Stimulated activated CD4-positive, alpha-beta T cell treated with anti-CD3 and anti-CD28 coated beads, TNF-alpha, amount 100 ng/mL, for 4 hours (primary cell): ENCODE data around the gene ALDH3B2.
"Not testable (repeated sequence)": the region's sequence is repeated elsewhere in the genome, so short reads cannot be mapped to it uniquely, and the experiment has no call there.

Experiments
- DNase-seq, 3 experiments: peaks; one replicate each; pipeline ENCODE4 v3.0.0-alpha.2; 2020; ENCODE audit warnings: low read depth in 3 of 3

Gene ALDH3B2

GRCh38 chr11:67662142-67662834 is 12.1 kb downstream of the ALDH3B2 start:
- no peak for DNase-seq

- not testable (repeated sequence) for DNase-seq
Measured at GRCh38 chr11:67660752-67661151, 13.7 kb downstream of the ALDH3B2 start.

GRCh38 chr11:67659651-67660165 is 14.7 kb downstream of the ALDH3B2 start:
- DNase-seq = not testable (repeated sequence)

- no peak for DNase-seq
Measured at GRCh38 chr11:67657300-67657699, 17.1 kb downstream of the ALDH3B2 start.

- DNase-seq = no peak
Measured at GRCh38 chr11:67656278-67656922, 18.0 kb downstream of the ALDH3B2 start.

- DNase-seq = no peak
Measured at GRCh38 chr11:67654225-67654624, 20.2 kb downstream of the ALDH3B2 start.

GRCh38 chr11:67652965-67653845 is 21.2 kb downstream of the ALDH3B2 start:
- no peak for DNase-seq

- no peak for DNase-seq
Measured at GRCh38 chr11:67651976-67652781, 22.2 kb downstream of the ALDH3B2 start.

- DNase-seq = no peak
Measured at GRCh38 chr11:67649634-67650510, 24.6 kb downstream of the ALDH3B2 start.

GRCh38 chr11:67648796-67649613 is 25.4 kb downstream of the ALDH3B2 start:
- no peak for DNase-seq

GRCh38 chr11:67648140-67648795 is 26.2 kb downstream of the ALDH3B2 start:
- DNase-seq = no peak

GRCh38 chr11:67647471-67647870 is 27.0 kb downstream of the ALDH3B2 start:
- no peak for DNase-seq

GRCh38 chr11:67646535-67647336 is 27.7 kb downstream of the ALDH3B2 start:
- DNase-seq = no peak

GRCh38 chr11:67645521-67646461 is 28.6 kb downstream of the ALDH3B2 start:
- no peak for DNase-seq

GRCh38 chr11:67644472-67645418 is 29.7 kb downstream of the ALDH3B2 start:
- DNase-seq = no peak

GRCh38 chr11:67644042-67644441 is 30.4 kb downstream of the ALDH3B2 start:
- DNase-seq = no peak
